Left ventricle myocardium inferior (tissue), 1 donor: ENCODE data around the gene TIMM50. TPM values are rescaled to one million over a fixed set of nuclear protein-coding genes. Genes with fewer than 3 reads are reported as not detected.

Source experiments
- DNase-seq: peaks from one replicate; pipeline ENCODE4 v3.0.0-alpha.2; 2020
- H3K27ac ChIP-seq: fragments of 200-600 bp; replicated peaks from 2 replicates; pipeline ENCODE4 v1.8.0; 2021
- H3K27me3 ChIP-seq: fragments of 200-600 bp; 2 replicates; pipeline ENCODE4 v1.8.0; 2021; ENCODE audit warnings: low read depth
- H3K36me3 ChIP-seq: fragments of 200-600 bp; 2 replicates; pipeline ENCODE4 v1.8.0; 2021
- H3K4me1 ChIP-seq: fragments of 200-600 bp; 2 replicates; pipeline ENCODE4 v1.8.0; 2021
- H3K4me3 ChIP-seq: fragments of 200-600 bp; 2 replicates; pipeline ENCODE4 v1.8.0; 2021; ENCODE audit warnings: mild to moderate bottlenecking, moderate library complexity
- H3K9me3 ChIP-seq: fragments of 200-600 bp; replicated peaks from 2 replicates; pipeline ENCODE4 v1.8.0; 2021
- CTCF ChIP-seq: fragments of 200-600 bp; IDR thresholded peaks from 2 replicates; pipeline ENCODE4 v1.8.0; 2021; ENCODE audit warnings: antibody characterized with exemption, mild to moderate bottlenecking, borderline replicate concordance
- intact Hi-C: fragments of 100-400 bp; cut with micrococcal nuclease; formaldehyde crosslinking; loops from one replicate; pipeline ENCODE4 v1.11.0; 2022
- total RNA-seq: library from RNA; stranded (reverse); fragmentation: NEBNext Ultra II Directional; extraction: Animal tissue kit (Norgen Biotek cat#: 25700); gene quantifications from one replicate; pipeline ENCODE4 v1.2.1, GENCODE V29; 2021
- donor health status: DM: no; HTN: yes; CAD: no; lungs with severe emphysema.

The TIMM50 gene
- total RNA-seq, 1 donor from 2014 or later: 73.8 TPM

- Histone ChIP-seq H3K4me1 (peaks cover 6% of the 10 kb centered on the region), H3K36me3 (peaks cover 98% of the 10 kb centered on the region)
These were observed 9.8 kb upstream of the TIMM50 start for GRCh38 chr19:39470724-39471339.

GRCh38 chr19:39471756-39472536 lies 8.7 kb upstream of the TIMM50 start:
- H3K4me3 ChIP-seq: no peak overlapping the region
- no peak for TF ChIP-seq CTCF
- H3K9me3 ChIP-seq: no peaks in the 10 kb centered on the region
- no peaks in the 10 kb centered on the region for H3K27me3 ChIP-seq
- peaks cover 93% of the 10 kb centered on the region for H3K36me3 ChIP-seq
- H3K4me1 ChIP-seq: peaks cover 11% of the 10 kb centered on the region
- intact Hi-C loops: no loop called here
- no peak overlapping the region for H3K27ac ChIP-seq
- DNase-seq: no peak

More at GRCh38 chr19:39470724-39471339, 9.8 kb upstream of the TIMM50 start:
- no peaks in the 10 kb centered on the region for H3K27me3 ChIP-seq
- no peak overlapping the region for H3K4me3 ChIP-seq
- no peak for TF ChIP-seq CTCF
- no peak for DNase-seq
- intact Hi-C loops: no loop called here
- no peaks in the 10 kb centered on the region for H3K9me3 ChIP-seq
- no peak overlapping the region for H3K27ac ChIP-seq

GRCh38 chr19:39472746-39473442 lies 7.7 kb upstream of the TIMM50 start:
- Histone ChIP-seq H3K36me3 (peaks cover 83% of the 10 kb centered on the region), H3K27me3 (no peaks in the 10 kb centered on the region), H3K4me1 (peaks cover 11% of the 10 kb centered on the region), H3K4me3 (no peak overlapping the region), H3K9me3 (no peaks in the 10 kb centered on the region), H3K27ac (no peak overlapping the region)
- TF ChIP-seq CTCF: no peak
- intact Hi-C loops: no loop called here
- no peak for DNase-seq

GRCh38 chr19:39473443-39473960 lies 7.1 kb upstream of the TIMM50 start:
- Histone ChIP-seq H3K27ac (no peak overlapping the region), H3K4me1 (peaks cover 11% of the 10 kb centered on the region), H3K4me3 (no peak overlapping the region), H3K27me3 (no peaks in the 10 kb centered on the region), H3K9me3 (no peaks in the 10 kb centered on the region), H3K36me3 (peaks cover 77% of the 10 kb centered on the region)
- intact Hi-C loops: no loop called here
- no peak for DNase-seq
- TF ChIP-seq CTCF: no peak

- Histone ChIP-seq H3K9me3 (no peaks in the 10 kb centered on the region), H3K27me3 (no peaks in the 10 kb centered on the region), H3K36me3 (peaks cover 71% of the 10 kb centered on the region), H3K27ac (no peak overlapping the region), H3K4me1 (peaks cover 11% of the 10 kb centered on the region), H3K4me3 (no peak overlapping the region)
- DNase-seq: peak; percentile 58
- peak; percentile 84 for TF ChIP-seq CTCF
- intact Hi-C loops: no loop called here
These were observed 6.5 kb upstream of the TIMM50 start for GRCh38 chr19:39474139-39474620.
